B cell (primary cell): Measurements from ENCODE around the gene ATF3. TPM values are rescaled to one million over a fixed set of nuclear protein-coding genes. Genes with fewer than 3 reads are reported as not detected.

ENCODE experiments used
- ATAC-seq: fragments of 200-7000 bp; cut with Tn5 transposase; one replicate; pipeline ENCODE4 v1.10.0; 2021; ENCODE audit warnings: low read depth, mild to moderate bottlenecking, moderate number of reproducible peaks, moderate library complexity
- CTCF ChIA-PET: fragments of 350-600 bp; sonication (Branson Sonifier 250); formaldehyde crosslinking; loops from one replicate; lab custom pipeline; 2021; ENCODE audit warnings: antibody characterized with exemption, inconsistent platforms; lab: Charles Lee
- POLR2A ChIA-PET: fragments of 350-600 bp; sonication (Branson Sonifier 250); formaldehyde crosslinking; loops from one replicate; lab custom pipeline; 2021; ENCODE audit warnings: antibody characterized with exemption; lab: Charles Lee
- DNase-seq: peaks from one replicate; pipeline ENCODE4 v3.0.0; 2013
- H2AFZ ChIP-seq: 2 replicates; pipeline ENCODE4 v1.6.1; 2012; ENCODE audit warnings: mild to moderate bottlenecking, low read depth, low read length; ENCODE audit not compliant: insufficient read depth, poor library complexity, severe bottlenecking
- H3K27ac ChIP-seq, 2 donors: 1 replicate in 1 of 2; 2 replicates in 1 of 2; pipeline ENCODE4 v1.5.1; 2012 to 2013; ENCODE audit warnings: low read length in 2 of 2, mild to moderate bottlenecking in 2 of 2, moderate library complexity in 1 of 2
- H3K27me3 ChIP-seq, 4 experiments: fragments of 200-600 bp in 1 of 4; sonication (generic) in 1 of 4; replicated peaks in 1 of 4; 1 replicate in 2 of 4; 2 replicates in 2 of 4; pipeline versions ENCODE4 v1.6.1 to v1.7.0; 2013 to 2016; ENCODE audit warnings: low read length in 3 of 4, mild to moderate bottlenecking in 2 of 4, mixed read lengths in 1 of 4, moderate library complexity in 1 of 4; ENCODE audit not compliant: insufficient read depth in 4 of 4, control insufficient read depth in 3 of 4; ENCODE audit errors: control extremely low read depth in 1 of 4
- H3K36me3 ChIP-seq, 2 experiments: replicated peaks in 1 of 2; 1 replicate in 1 of 2; 2 replicates in 1 of 2; pipeline versions ENCODE4 v1.6.1 to v1.7.1; 2013; ENCODE audit warnings: low read length in 1 of 2; ENCODE audit not compliant: insufficient read depth in 2 of 2, control insufficient read depth in 1 of 2; ENCODE audit errors: control extremely low read depth in 1 of 2, extremely low read depth in 1 of 2
- H3K4me1 ChIP-seq, 2 donors: fragments of 200-600 bp in 1 of 2; sonication (generic) in 1 of 2; 1 replicate in 1 of 2; 2 replicates in 1 of 2; pipeline versions ENCODE4 v1.5.1 to v1.6.1; 2013 to 2017; ENCODE audit warnings: low read length in 2 of 2; ENCODE audit not compliant: control insufficient read depth in 2 of 2, insufficient read depth in 2 of 2
- H3K4me2 ChIP-seq: replicated peaks from 2 replicates; pipeline ENCODE3; 2012; ENCODE audit warnings: mild to moderate bottlenecking, low read depth, low read length; ENCODE audit not compliant: poor library complexity, severe bottlenecking
- H3K4me3 ChIP-seq, 5 experiments: fragments of 200-600 bp in 1 of 5; sonication (generic) in 1 of 5; 1 replicate in 3 of 5; 2 replicates in 2 of 5; pipeline versions ENCODE4 v1.5.1 to v1.7.0; 2011 to 2016; ENCODE audit warnings: low read length in 4 of 5, mild to moderate bottlenecking in 4 of 5, low read depth in 2 of 5, control low read depth in 1 of 5, moderate library complexity in 1 of 5; ENCODE audit not compliant: insufficient read depth in 1 of 5; ENCODE audit errors: control extremely low read depth in 1 of 5, extremely low read depth in 1 of 5
- H3K79me2 ChIP-seq: fragments of 200-600 bp; sonication (generic); one replicate; pipeline ENCODE4 v1.6.0; 2016; ENCODE audit warnings: low read length; ENCODE audit not compliant: control insufficient read depth, insufficient read depth
- H3K9ac ChIP-seq: fragments of 200-600 bp; sonication (generic); 2 replicates; pipeline ENCODE4 v1.6.1; 2017; ENCODE audit warnings: mild to moderate bottlenecking, low read length, moderate library complexity
- H3K9me3 ChIP-seq, 3 donors: one replicate each; pipeline versions ENCODE4 v1.6.1 to v1.7.1; 2013; ENCODE audit warnings: low read length in 2 of 3; ENCODE audit not compliant: control insufficient read depth in 2 of 3, insufficient read depth in 1 of 3; ENCODE audit errors: control extremely low read depth in 1 of 3
- H4K20me1 ChIP-seq: 2 replicates; pipeline ENCODE4 v1.6.0; 2012; ENCODE audit warnings: mild to moderate bottlenecking, low read length; ENCODE audit not compliant: insufficient read depth, control insufficient read depth, poor library complexity, severe bottlenecking
- H3K27ac Mint-ChIP-seq: one replicate; pipeline ENCODE4 v1.8.0; 2021; ENCODE audit warnings: mixed read lengths
- H3K27me3 Mint-ChIP-seq: one replicate; pipeline ENCODE4 v1.8.0; 2021; ENCODE audit warnings: mixed read lengths
- H3K4me1 Mint-ChIP-seq: one replicate; pipeline ENCODE4 v1.8.0; 2021; ENCODE audit warnings: mixed read lengths
- H3K4me3 Mint-ChIP-seq: one replicate; pipeline ENCODE4 v1.8.0; 2021; ENCODE audit warnings: mixed read lengths
- H3K9me3 Mint-ChIP-seq: one replicate; pipeline ENCODE4 v1.8.0; 2022; ENCODE audit warnings: mixed read lengths; ENCODE audit not compliant: insufficient read depth
- EZH2 ChIP-seq: IDR thresholded peaks from 2 replicates; pipeline ENCODE4 v1.6.1; 2012; ENCODE audit warnings: borderline replicate concordance, low read depth, mild to moderate bottlenecking, moderate library complexity, low read length; ENCODE audit not compliant: insufficient read depth, poor library complexity, severe bottlenecking
- WGBS: methylation state at CpG from one replicate; pipeline ENCODE4 v1.1.5; 2013; ENCODE audit warnings: missing lambda C conversion rate; ENCODE audit not compliant: insufficient coverage; 5-methylcytosine and 5-hydroxymethylcytosine counted together
- intact Hi-C: fragments of 100-400 bp; cut with micrococcal nuclease; formaldehyde crosslinking; loops from one replicate; pipeline ENCODE4 v1.10.0; 2022
- polyA plus RNA-seq: library from polyadenylated mRNA; depleted of rRNA; stranded (reverse); fragments of >200 nt; gene quantifications from 2 replicates; pipeline ENCODE4 v1.2.3, GENCODE V29; 2012
- total RNA-seq, 2 donors: library from RNA; stranded (reverse); fragments of 120-200 nt in 1 of 2; gene quantifications; 1 replicate in 1 of 2; 2 replicates in 1 of 2; pipeline versions ENCODE4 v1.2.3 to v1.2.4, GENCODE V29; 2013 to 2022
- TF ChIP-seq, protein P1 (sequence below): fragments of 200-600 bp; IDR thresholded peaks from one replicate; pipeline ENCODE4 v1.8.0; 2022; ENCODE audit warnings: antibody characterized with exemption, mild to moderate bottlenecking

Gene ATF3
- total and polyA plus RNA-seq, 2 donors (not counting 1 experiment from before 2014, with no cell fraction given): 4.5 to 42.3 TPM

DNA sequence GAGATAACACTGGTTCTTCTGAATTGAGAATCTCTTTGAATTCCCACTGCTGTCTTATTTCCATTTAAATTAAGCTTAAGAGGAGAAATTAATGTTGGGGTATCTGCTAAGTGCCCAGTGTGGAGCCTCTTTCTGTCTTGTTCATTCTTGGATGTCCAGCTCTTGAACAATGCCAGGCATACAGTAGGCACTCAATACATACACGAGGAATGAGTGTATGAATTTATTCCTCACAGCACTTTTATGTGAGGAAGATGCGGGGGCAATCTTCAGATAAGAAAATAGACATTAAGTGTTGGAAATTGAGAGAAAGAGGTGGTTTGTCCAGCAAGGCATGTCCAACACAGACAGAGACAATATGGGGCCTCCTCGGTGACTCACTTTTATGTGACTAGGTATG, 11.8 kb upstream of the ATF3 start:
- DNase-seq (no peak), ATAC-seq (no peak)
- peaks cover 11 to 12% of the 10 kb centered on the region in 2 donors for H3K4me1 ChIP-seq
- H2AFZ ChIP-seq: peak overlapping the region; percentile 65
- no CpG with 5 or more reads among the region's 3 CpGs for WGBS
- no peak overlapping the region for H3K27ac Mint-ChIP-seq
- POLR2A ChIA-PET: interaction anchor here (0.9 kb wide), 1 partner anchor 311 kb away, joined by 3 read pairs; no protein-coding TSS in a partner anchor
- H3K4me1 Mint-ChIP-seq: peaks cover 14% of the 10 kb centered on the region
- H3K9me3 ChIP-seq: no peaks in the 10 kb centered on the region
- H4K20me1 ChIP-seq: no peaks in the 10 kb centered on the region
- no peaks in the 10 kb centered on the region for H3K36me3 ChIP-seq
- no peak overlapping the region for H3K4me3 Mint-ChIP-seq
- peak overlapping the region; percentile 67 for H3K4me2 ChIP-seq
- TF ChIP-seq, protein P1, sequence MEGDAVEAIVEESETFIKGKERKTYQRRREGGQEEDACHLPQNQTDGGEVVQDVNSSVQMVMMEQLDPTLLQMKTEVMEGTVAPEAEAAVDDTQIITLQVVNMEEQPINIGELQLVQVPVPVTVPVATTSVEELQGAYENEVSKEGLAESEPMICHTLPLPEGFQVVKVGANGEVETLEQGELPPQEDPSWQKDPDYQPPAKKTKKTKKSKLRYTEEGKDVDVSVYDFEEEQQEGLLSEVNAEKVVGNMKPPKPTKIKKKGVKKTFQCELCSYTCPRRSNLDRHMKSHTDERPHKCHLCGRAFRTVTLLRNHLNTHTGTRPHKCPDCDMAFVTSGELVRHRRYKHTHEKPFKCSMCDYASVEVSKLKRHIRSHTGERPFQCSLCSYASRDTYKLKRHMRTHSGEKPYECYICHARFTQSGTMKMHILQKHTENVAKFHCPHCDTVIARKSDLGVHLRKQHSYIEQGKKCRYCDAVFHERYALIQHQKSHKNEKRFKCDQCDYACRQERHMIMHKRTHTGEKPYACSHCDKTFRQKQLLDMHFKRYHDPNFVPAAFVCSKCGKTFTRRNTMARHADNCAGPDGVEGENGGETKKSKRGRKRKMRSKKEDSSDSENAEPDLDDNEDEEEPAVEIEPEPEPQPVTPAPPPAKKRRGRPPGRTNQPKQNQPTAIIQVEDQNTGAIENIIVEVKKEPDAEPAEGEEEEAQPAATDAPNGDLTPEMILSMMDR: no peak
- TF ChIP-seq EZH2: no peak
- H3K9me3 Mint-ChIP-seq: no peaks in the 10 kb centered on the region
- no peak overlapping the region for H3K27ac ChIP-seq
- intact Hi-C loops: loop anchor here (1.0 to 2.0 kb wide), 2 partner anchors 11 to 38 kb away; no protein-coding TSS in a partner anchor
- no peak overlapping the region for H3K4me3 ChIP-seq
- peaks cover 0 to 2% (median 0%) of the 10 kb centered on the region in 4 experiments for H3K27me3 ChIP-seq
- CTCF ChIA-PET: interaction anchor here (0.7 to 1.6 kb wide), 3 partner anchors 60 to 195 kb away, joined by 3 read pairs; partner anchors contain the start of genes NSL1 and TATDN3
- peaks cover 16% of the 10 kb centered on the region for H3K27me3 Mint-ChIP-seq
- H3K79me2 ChIP-seq: no peaks in the 10 kb centered on the region
- no peak overlapping the region for H3K9ac ChIP-seq

DNA sequence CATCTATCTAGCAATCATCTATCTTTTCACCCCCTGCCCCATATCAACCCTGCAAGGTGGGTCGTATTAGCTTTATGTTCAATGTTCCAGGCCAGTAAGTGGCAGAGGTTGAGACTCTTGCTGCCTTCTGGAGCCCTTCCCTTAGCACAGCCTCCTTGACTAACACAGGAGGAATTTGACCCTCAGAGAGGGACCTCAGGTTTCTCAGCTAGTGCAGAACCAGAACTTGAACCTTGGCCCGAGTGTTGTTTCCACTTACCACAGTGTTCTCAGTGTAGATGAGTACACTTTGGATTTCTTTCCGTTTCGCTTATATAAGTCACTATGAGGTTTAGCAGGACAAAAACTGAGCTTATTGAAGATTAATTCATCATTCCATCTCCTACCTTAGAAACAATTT, 11.1 kb upstream of the ATF3 start:
- Mint-ChIP-seq H3K27ac (no peak overlapping the region), H3K4me3 (no peak overlapping the region), H3K9me3 (no peaks in the 10 kb centered on the region), H3K4me1 (peaks cover 14% of the 10 kb centered on the region), H3K27me3 (peaks cover 23% of the 10 kb centered on the region)
- no peaks in the 10 kb centered on the region for H4K20me1 ChIP-seq
- DNase-seq (no peak), ATAC-seq (no peak)
- no peak overlapping the region for H3K27ac ChIP-seq
- H3K4me2 ChIP-seq: no peak overlapping the region
- H2AFZ ChIP-seq: no peak overlapping the region
- ChIA-PET CTCF (interaction anchor here (0.7 to 1.6 kb wide), 2 partner anchors 141 to 194 kb away, joined by 3 read pairs; partner anchors contain the start of genes NSL1 and TATDN3), POLR2A (no interaction called here)
- H3K27me3 ChIP-seq: peaks cover 0 to 6% (median 6%) of the 10 kb centered on the region in 4 experiments
- peaks cover 11 to 12% of the 10 kb centered on the region in 2 donors for H3K4me1 ChIP-seq
- H3K36me3 ChIP-seq: no peaks in the 10 kb centered on the region
- H3K4me3 ChIP-seq: no peak overlapping the region
- intact Hi-C loops: loop anchor here (2.0 kb wide), 1 partner anchor 39 kb away; no protein-coding TSS in a partner anchor
- 100% methylated on average over 2 of the region's 4 CpGs for WGBS
- H3K79me2 ChIP-seq: no peaks in the 10 kb centered on the region
- no peak overlapping the region for H3K9ac ChIP-seq
- H3K9me3 ChIP-seq: no peaks in the 10 kb centered on the region
- TF ChIP-seq EZH2: no peak
- TF ChIP-seq, protein P1: no peak
